OCI-LY7 (cell line): ENCODE results near the gene FCHSD2.

Experiments used
- EZH2phosphoT487 ChIP-seq: fragments of 200-600 bp; sonication (generic); IDR thresholded peaks from 2 replicates; pipeline ENCODE4 v1.6.1; 2018; ENCODE audit warnings: low read depth, borderline replicate concordance, mild to moderate bottlenecking, mixed run types, antibody characterized with exemption, low read length, moderate library complexity, mixed read lengths
- TF ChIP-seq, protein P1 (sequence below): fragments of 200-600 bp; sonication (generic); conservative IDR thresholded peaks from 2 replicates; pipeline ENCODE4 v1.5.1; 2014; ENCODE audit warnings: mild to moderate bottlenecking, antibody characterized with exemption, low read length, moderate library complexity, mixed read lengths

- TF ChIP-seq, protein P1, sequence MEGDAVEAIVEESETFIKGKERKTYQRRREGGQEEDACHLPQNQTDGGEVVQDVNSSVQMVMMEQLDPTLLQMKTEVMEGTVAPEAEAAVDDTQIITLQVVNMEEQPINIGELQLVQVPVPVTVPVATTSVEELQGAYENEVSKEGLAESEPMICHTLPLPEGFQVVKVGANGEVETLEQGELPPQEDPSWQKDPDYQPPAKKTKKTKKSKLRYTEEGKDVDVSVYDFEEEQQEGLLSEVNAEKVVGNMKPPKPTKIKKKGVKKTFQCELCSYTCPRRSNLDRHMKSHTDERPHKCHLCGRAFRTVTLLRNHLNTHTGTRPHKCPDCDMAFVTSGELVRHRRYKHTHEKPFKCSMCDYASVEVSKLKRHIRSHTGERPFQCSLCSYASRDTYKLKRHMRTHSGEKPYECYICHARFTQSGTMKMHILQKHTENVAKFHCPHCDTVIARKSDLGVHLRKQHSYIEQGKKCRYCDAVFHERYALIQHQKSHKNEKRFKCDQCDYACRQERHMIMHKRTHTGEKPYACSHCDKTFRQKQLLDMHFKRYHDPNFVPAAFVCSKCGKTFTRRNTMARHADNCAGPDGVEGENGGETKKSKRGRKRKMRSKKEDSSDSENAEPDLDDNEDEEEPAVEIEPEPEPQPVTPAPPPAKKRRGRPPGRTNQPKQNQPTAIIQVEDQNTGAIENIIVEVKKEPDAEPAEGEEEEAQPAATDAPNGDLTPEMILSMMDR: no peak
- TF ChIP-seq EZH2phosphoT487: no peak
Observed at GRCh38 chr11:73191151-73191550, 49.0 kb upstream of the FCHSD2 start.
